Activated T-helper 2 cell treated with anti-CD3 and anti-CD28 coated beads, Interferon-gamma antibody, Interleukin-2, Interleukin-4, amounts not matched to agents 10 μg/mL and 5 μg/mL and 100 μg/mL, durations not matched to agents 14 hours and 24 hours and 36 hours (primary cell): ENCODE data around the gene MARVELD2. TPM values are rescaled to one million over a fixed set of nuclear protein-coding genes. Genes with fewer than 3 reads are reported as not detected.
A peak's percentile ranks its signal among the peaks of the same experiment; 100 is the strongest.
"Not testable (repeated sequence)": the region's sequence is repeated elsewhere in the genome, so short reads cannot be mapped to it uniquely, and the experiment has no call there.

Experiments
- DNase-seq: peaks from one replicate; pipeline ENCODE4 v3.0.0; 2021; ENCODE audit warnings: low spot score
- H3K27ac Mint-ChIP-seq: one replicate; pipeline ENCODE4 v1.8.0; 2021; ENCODE audit warnings: mixed read lengths
- H3K27me3 Mint-ChIP-seq: one replicate; pipeline ENCODE4 v1.8.0; 2021; ENCODE audit warnings: low read depth, mixed read lengths
- H3K36me3 Mint-ChIP-seq: one replicate; pipeline ENCODE4 v1.8.0; 2021; ENCODE audit warnings: low read depth, mixed read lengths
- H3K4me1 Mint-ChIP-seq: one replicate; pipeline ENCODE4 v1.8.0; 2021; ENCODE audit warnings: low read depth, mixed read lengths
- H3K4me3 Mint-ChIP-seq: one replicate; pipeline ENCODE4 v1.8.0; 2021; ENCODE audit warnings: low read depth, mild to moderate bottlenecking, moderate library complexity, mixed read lengths
- H3K9me3 Mint-ChIP-seq: one replicate; pipeline ENCODE4 v1.8.0; 2021; ENCODE audit warnings: mixed read lengths
- intact Hi-C: fragments of 100-400 bp; cut with micrococcal nuclease; formaldehyde crosslinking; loops from one replicate; pipeline ENCODE4 v1.15.1; 2023
- total RNA-seq: library from RNA; stranded (reverse); gene quantifications from 2 replicates; pipeline ENCODE4 v1.2.3, GENCODE V29; 2022

MARVELD2 gene
- 0.14 and 0.16 TPM in 2 replicates for total RNA-seq

- Mint-ChIP-seq H3K27ac (no peak within 1 kb of the TSS), H3K36me3 (peaks cover 19% of the 10 kb centered on the region), H3K27me3 (no peaks in the 10 kb centered on the region), H3K9me3 (no peaks in the 10 kb centered on the region), H3K4me1 (peaks cover 2% of the 10 kb centered on the region), H3K4me3 (peak within 1 kb of the TSS; percentile 55)
- DNase-seq = no peak
- intact Hi-C loops = no loop called here
Observed at GRCh38 chr5:69414885-69415583, at the start of gene MARVELD2. MARVELD2 (plus strand) TSS chr5:69415116; CDS start chr5:69419386, 4,270 bp downstream.

GRCh38 chr5:69367697-69368279 lies 47.1 kb upstream of the MARVELD2 start:
- H3K36me3 Mint-ChIP-seq = peaks cover 45% of the 10 kb centered on the region
- H3K4me1 Mint-ChIP-seq = peaks cover 31% of the 10 kb centered on the region
- no peaks in the 10 kb centered on the region for H3K9me3 Mint-ChIP-seq
- H3K27me3 Mint-ChIP-seq = no peaks in the 10 kb centered on the region
- H3K4me3 Mint-ChIP-seq = peak overlapping the region; percentile 96
- intact Hi-C loops = loop anchor here (2.0 kb wide), 1 partner anchor 201 kb away; the partner anchor contains the start of gene CCNB1
- DNase-seq = no peak
- peak overlapping the region; percentile 97 for H3K27ac Mint-ChIP-seq

GRCh38 chr5:69368458-69369339 lies 46.2 kb upstream of the MARVELD2 start:
- intact Hi-C loops = loop anchor here (1.0 to 2.0 kb wide), 4 partner anchors 36 to 202 kb away; partner anchors contain the start of genes CCDC125, CCNB1 and CDK7
- Mint-ChIP-seq H3K4me1 (peaks cover 31% of the 10 kb centered on the region), H3K4me3 (peak overlapping the region; percentile 96), H3K9me3 (no peaks in the 10 kb centered on the region), H3K27me3 (no peaks in the 10 kb centered on the region), H3K36me3 (peaks cover 38% of the 10 kb centered on the region), H3K27ac (peak overlapping the region; percentile 97)
- peak; percentile 18 for DNase-seq

- Mint-ChIP-seq H3K27me3 (no peaks in the 10 kb centered on the region), H3K4me3 (peak within 1 kb of the TSS; percentile 96), H3K27ac (peak within 1 kb of the TSS; percentile 97), H3K9me3 (no peaks in the 10 kb centered on the region), H3K4me1 (peaks cover 31% of the 10 kb centered on the region), H3K36me3 (peaks cover 33% of the 10 kb centered on the region)
- intact Hi-C loops = loop anchor here (1.0 to 2.0 kb wide), 5 partner anchors 37 to 276 kb away; partner anchors contain the start of genes CCDC125, CCNB1 and CDK7
- peak; percentile 90 for DNase-seq
Observed at GRCh38 chr5:69369340-69370121, 45.4 kb upstream of the MARVELD2 start, which contains the start of the genes AK6, RAD17 and TAF9. AK6 (minus strand) TSS chr5:69369520; CDS start chr5:69369490, 30 bp downstream. RAD17 (plus strand) TSS chr5:69369818; CDS start chr5:69372209, 2,391 bp downstream. TAF9 (minus strand) TSS chr5:69369520; CDS start chr5:69365737, 3,783 bp downstream.

DNA sequence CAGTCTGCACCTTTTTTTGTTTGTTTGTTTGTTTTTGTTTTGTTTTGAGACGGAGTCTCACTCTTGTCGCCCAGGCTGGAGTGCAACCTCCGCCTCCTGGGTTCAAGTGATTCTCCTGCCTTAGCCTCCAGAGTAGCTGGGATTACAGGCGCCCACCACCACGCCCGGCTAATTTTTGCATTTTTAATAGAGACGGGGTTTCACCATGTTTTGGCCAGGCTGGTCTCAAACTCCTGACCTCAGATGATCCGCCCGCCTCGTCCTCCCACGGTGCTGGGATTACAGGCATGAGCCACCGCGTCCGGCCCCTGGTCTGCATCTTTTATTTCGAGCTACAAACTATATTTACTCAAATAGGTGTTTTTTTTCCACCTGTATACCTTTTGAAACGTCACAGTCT lies 44.6 kb upstream of the MARVELD2 start:
- Mint-ChIP-seq H3K4me3 (peak overlapping the region; percentile 92), H3K4me1 (peaks cover 25% of the 10 kb centered on the region), H3K36me3 (peaks cover 30% of the 10 kb centered on the region), H3K27ac (peak overlapping the region; percentile 97)
- DNase-seq, H3K27me3 Mint-ChIP-seq, H3K9me3 Mint-ChIP-seq: not testable (repeated sequence)
- intact Hi-C loops = loop anchor here (1.0 kb wide), 1 partner anchor 277 kb away; no protein-coding TSS in a partner anchor

DNA sequence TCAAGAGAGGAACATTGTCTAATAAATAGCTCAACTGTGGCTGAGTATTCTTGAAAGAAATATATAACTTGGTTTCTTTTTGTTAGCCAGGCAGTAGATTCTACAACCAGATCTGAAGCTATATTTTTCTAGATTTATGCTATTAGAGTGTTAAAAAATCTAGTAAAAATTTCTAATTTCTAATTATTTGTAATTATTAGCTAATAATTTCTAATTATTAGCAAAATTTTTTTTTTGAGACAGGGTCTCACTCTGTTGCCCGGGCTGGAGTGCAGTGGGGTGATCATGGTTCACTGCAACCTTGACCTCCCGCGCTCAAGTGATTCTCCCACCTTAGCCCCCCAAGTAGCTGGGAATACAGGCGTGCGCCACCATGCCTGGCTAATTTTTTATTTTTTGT lies 42.5 kb upstream of the MARVELD2 start:
- no peaks in the 10 kb centered on the region for H3K27me3 Mint-ChIP-seq
- DNase-seq = no peak
- H3K27ac Mint-ChIP-seq = no peak overlapping the region
- H3K4me3 Mint-ChIP-seq = peak overlapping the region; percentile 30
- intact Hi-C loops = no loop called here
- peaks cover 17% of the 10 kb centered on the region for H3K4me1 Mint-ChIP-seq
- H3K9me3 Mint-ChIP-seq = no peaks in the 10 kb centered on the region
- H3K36me3 Mint-ChIP-seq = peaks cover 32% of the 10 kb centered on the region

GRCh38 chr5:69374911-69375446 lies 39.9 kb upstream of the MARVELD2 start:
- intact Hi-C loops = no loop called here
- Mint-ChIP-seq H3K4me1 (peaks cover 8% of the 10 kb centered on the region), H3K27me3 (no peaks in the 10 kb centered on the region), H3K36me3 (peaks cover 20% of the 10 kb centered on the region), H3K9me3 (no peaks in the 10 kb centered on the region), H3K4me3 (no peak overlapping the region), H3K27ac (no peak overlapping the region)
- no peak for DNase-seq

DNA sequence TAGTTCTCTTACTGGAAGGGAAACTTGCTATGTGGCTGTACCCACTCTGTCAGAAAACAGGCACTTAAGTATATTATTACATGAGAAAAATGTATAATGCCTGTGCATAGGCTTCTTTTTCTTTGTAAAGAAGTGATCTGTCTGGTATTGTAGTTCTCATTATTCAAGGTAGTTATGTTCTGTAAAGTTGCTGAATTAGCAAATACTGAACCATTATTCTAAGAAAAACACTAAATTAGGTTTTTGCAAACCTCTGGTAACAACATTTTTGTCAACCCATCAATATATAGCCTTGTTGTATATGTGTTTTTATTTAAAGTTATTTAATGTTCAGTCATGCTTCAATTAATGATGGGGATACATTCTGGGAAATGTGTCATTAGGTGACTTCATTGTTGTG lies 36.5 kb upstream of the MARVELD2 start:
- no peaks in the 10 kb centered on the region for H3K27me3 Mint-ChIP-seq

GRCh38 chr5:69404659-69405330 lies 10.1 kb upstream of the MARVELD2 start:
- Mint-ChIP-seq H3K9me3 (peaks cover 5% of the 10 kb centered on the region), H3K4me3 (no peak overlapping the region), H3K36me3 (peaks cover 46% of the 10 kb centered on the region), H3K27ac (no peak overlapping the region), H3K4me1 (no peaks in the 10 kb centered on the region), H3K27me3 (no peaks in the 10 kb centered on the region)
- intact Hi-C loops = no loop called here
- DNase-seq = no peak

More for the DNA sequence above, 36.5 kb upstream of the MARVELD2 start:
- H3K4me1 Mint-ChIP-seq = no peaks in the 10 kb centered on the region
- H3K4me3 Mint-ChIP-seq = no peak overlapping the region
- DNase-seq = no peak
- H3K27ac Mint-ChIP-seq = no peak overlapping the region
- H3K9me3 Mint-ChIP-seq = no peaks in the 10 kb centered on the region
- intact Hi-C loops = no loop called here
- H3K36me3 Mint-ChIP-seq = peaks cover 25% of the 10 kb centered on the region

DNA sequence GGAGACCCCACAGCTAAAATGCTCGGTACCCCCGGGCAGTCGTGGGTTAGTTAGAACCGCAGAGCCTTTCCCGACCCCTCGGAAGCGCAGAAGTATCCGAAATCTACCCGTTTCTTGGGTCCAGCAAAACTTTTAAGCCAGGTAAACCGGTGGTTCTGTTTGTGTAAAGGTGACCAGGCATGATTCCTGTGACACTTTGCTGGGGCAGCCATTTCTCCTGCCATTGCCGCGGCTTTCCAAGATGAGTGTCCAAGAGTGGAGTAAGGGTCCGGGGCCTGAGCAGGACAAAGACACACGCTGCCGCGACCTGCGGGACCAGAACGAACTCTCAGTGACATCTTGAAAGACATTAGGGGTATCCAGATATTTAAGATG lies 655 bp downstream of the MARVELD2 start:
- no peak overlapping the region for H3K27ac Mint-ChIP-seq

GRCh38 chr5:69416180-69416579 lies 1.3 kb downstream of the MARVELD2 start:
- intact Hi-C loops = no loop called here
- H3K4me1 Mint-ChIP-seq = peaks cover 2% of the 10 kb centered on the region
- no peak for DNase-seq
- H3K27ac Mint-ChIP-seq = no peak overlapping the region
- H3K36me3 Mint-ChIP-seq = peaks cover 17% of the 10 kb centered on the region
- no peaks in the 10 kb centered on the region for H3K9me3 Mint-ChIP-seq
- peak overlapping the region; percentile 41 for H3K4me3 Mint-ChIP-seq
- H3K27me3 Mint-ChIP-seq = no peaks in the 10 kb centered on the region

More for the DNA sequence above, 655 bp downstream of the MARVELD2 start:
- Mint-ChIP-seq H3K4me3 (peak overlapping the region; percentile 41), H3K36me3 (peaks cover 17% of the 10 kb centered on the region), H3K4me1 (peaks cover 2% of the 10 kb centered on the region), H3K27me3 (no peaks in the 10 kb centered on the region), H3K9me3 (no peaks in the 10 kb centered on the region)
- DNase-seq = no peak
- intact Hi-C loops = no loop called here
